PC-3 (cell line): ENCODE measurements around the gene CHI3L1. TPM values are rescaled to one million over a fixed set of nuclear protein-coding genes. Genes with fewer than 3 reads are reported as not detected.

Source experiments
- ATAC-seq: fragments of 200-7000 bp; cut with Tn5 transposase; 2 replicates; pipeline ENCODE4 v1.9.1; 2020; ENCODE audit warnings: mild to moderate bottlenecking, moderate library complexity
- BruUV-seq: library from RNA; stranded (reverse); fragments of 400-500 nt; replicated peaks from 2 replicates; lab custom pipeline; 2021; lab: Mats Ljungman, UMichigan
- CTCF ChIA-PET: fragments of 300-600 bp; sonication (Branson Sonifier 250); formaldehyde crosslinking; loops from one replicate; lab custom pipeline; 2022; ENCODE audit warnings: antibody characterized with exemption; lab: Charles Lee
- POLR2A ChIA-PET: fragments of 300-600 bp; sonication (Branson Sonifier 250); formaldehyde crosslinking; loops from one replicate; lab custom pipeline; 2022; ENCODE audit warnings: antibody characterized with exemption; ENCODE audit not compliant: unreplicated experiment; lab: Charles Lee
- DNase-seq: peaks from one replicate; pipeline ENCODE4 v3.0.0-alpha.2; 2015
- H2AFZ ChIP-seq: fragments of 300-600 bp; sonication (generic); 2 replicates; pipeline ENCODE4 v1.6.0; 2016; ENCODE audit warnings: antibody characterized with exemption, low read length
- H3F3A ChIP-seq: fragments of 300-600 bp; sonication (generic); one replicate; pipeline ENCODE4 v1.6.0; 2017; ENCODE audit warnings: antibody characterized with exemption, low read length, control low read depth, mild to moderate bottlenecking; ENCODE audit not compliant: unreplicated experiment
- H3K27ac ChIP-seq: fragments of 300-600 bp; sonication (generic); 2 replicates; pipeline ENCODE4 v1.5.1; 2016; ENCODE audit warnings: mild to moderate bottlenecking, low read length
- H3K27me3 ChIP-seq: fragments of 300-600 bp; sonication (generic); 2 replicates; pipeline ENCODE4 v1.6.1; 2016; ENCODE audit warnings: low read length, mixed read lengths
- H3K36me3 ChIP-seq: fragments of 300-600 bp; sonication (generic); 2 replicates; pipeline ENCODE4 v1.6.1; 2016; ENCODE audit warnings: low read depth, mixed run types, low read length, mixed read lengths
- H3K4me1 ChIP-seq: fragments of 300-600 bp; sonication (generic); 2 replicates; pipeline ENCODE4 v1.5.1; 2016; ENCODE audit warnings: low read length; ENCODE audit not compliant: insufficient read depth
- H3K4me2 ChIP-seq: fragments of 300-600 bp; sonication (generic); 2 replicates; pipeline ENCODE4 v1.6.0; 2016; ENCODE audit warnings: low read length
- H3K4me3 ChIP-seq: fragments of 300-600 bp; sonication (generic); 2 replicates; pipeline ENCODE4 v1.5.1; 2016; ENCODE audit warnings: mild to moderate bottlenecking, low read length, mixed read lengths
- H3K79me2 ChIP-seq: fragments of 300-600 bp; sonication (generic); 2 replicates; pipeline ENCODE4 v1.6.1; 2017; ENCODE audit warnings: low read length, mixed read lengths
- H3K9ac ChIP-seq: fragments of 300-600 bp; sonication (generic); 2 replicates; pipeline ENCODE4 v1.6.0; 2016; ENCODE audit warnings: mild to moderate bottlenecking, low read length
- H3K9me2 ChIP-seq: fragments of 300-600 bp; sonication (generic); replicated peaks from 2 replicates; pipeline ENCODE4 v1.6.1; 2016; ENCODE audit warnings: mixed run types, low read length, mixed read lengths
- H3K9me3 ChIP-seq: fragments of 300-600 bp; sonication (generic); 2 replicates; pipeline ENCODE4 v1.6.1; 2016; ENCODE audit warnings: low read length, mixed read lengths
- H4K20me1 ChIP-seq: fragments of 300-600 bp; sonication (generic); 2 replicates; pipeline ENCODE4 v1.6.1; 2016; ENCODE audit warnings: low read length, mixed read lengths
- EZH2 ChIP-seq: fragments of 300-600 bp; sonication (generic); IDR thresholded peaks from one replicate; pipeline ENCODE4 v1.6.1; 2017; ENCODE audit warnings: antibody characterized with exemption, mild to moderate bottlenecking, low read length; ENCODE audit not compliant: unreplicated experiment
- EZH2phosphoT487 ChIP-seq: fragments of 300-600 bp; sonication (generic); IDR thresholded peaks from 2 replicates; pipeline ENCODE4 v1.6.1; 2018; ENCODE audit warnings: mild to moderate bottlenecking, antibody characterized with exemption, low read length, borderline replicate concordance
- intact Hi-C: fragments of 100-400 bp; cut with micrococcal nuclease; formaldehyde crosslinking; loops from 2 replicates; pipeline ENCODE4 v1.9.0; 2023
- total RNA-seq: library from RNA; depleted of rRNA; stranded (reverse); fragments of >200 nt; gene quantifications from 2 replicates; pipeline ENCODE4 v1.2.3, GENCODE V29; 2014
- TF ChIP-seq, protein P1 (sequence below): fragments of 300-600 bp; sonication (generic); conservative IDR thresholded peaks from 2 replicates; pipeline ENCODE4 v1.5.1; 2017; ENCODE audit warnings: antibody characterized with exemption, low read depth, mild to moderate bottlenecking, low read length

CHI3L1 gene
- total RNA-seq, 1 experiment from 2014 or later = not detected

DNA sequence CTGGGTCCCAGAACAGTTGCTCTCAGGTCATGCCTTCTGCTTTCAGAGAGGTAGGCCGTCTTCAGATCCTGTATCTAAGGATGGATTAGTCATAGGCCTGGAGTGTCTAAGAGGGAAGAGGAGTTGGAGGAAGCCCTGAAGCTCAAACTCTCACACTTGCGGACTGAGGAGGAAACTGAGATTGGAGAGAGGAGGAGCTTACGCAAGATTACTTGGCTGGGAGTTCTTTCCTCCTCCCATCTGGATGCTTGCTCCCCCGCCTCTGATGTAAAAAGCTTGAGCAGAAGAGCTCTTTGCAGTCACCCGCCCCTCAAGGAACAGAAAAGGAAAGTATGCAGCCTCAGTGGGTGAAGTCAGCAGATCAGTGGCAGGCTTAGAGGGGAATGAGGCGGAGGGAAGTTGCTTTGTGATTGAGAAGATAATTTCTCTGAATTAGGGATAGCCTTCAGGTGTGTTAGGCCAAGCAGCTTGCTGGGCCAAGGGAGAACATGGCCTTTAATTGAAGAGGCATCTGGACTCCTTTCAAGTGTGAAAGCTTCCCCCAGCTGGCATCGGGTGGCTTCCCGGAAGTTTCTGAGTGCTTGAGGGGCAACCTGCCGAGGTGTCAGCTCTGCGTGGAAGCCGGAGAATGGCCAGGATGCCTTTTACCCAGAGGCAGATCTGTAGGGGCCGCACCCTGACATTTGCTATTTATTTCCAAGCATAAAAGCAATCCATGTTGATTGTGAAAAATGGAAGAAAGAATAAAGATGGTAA lies 52.4 kb downstream of the CHI3L1 start:
- Histone ChIP-seq H3K9me2 (no peaks in the 10 kb centered on the region), H2AFZ (no peak overlapping the region), H3K9me3 (no peaks in the 10 kb centered on the region), H3K79me2 (no peaks in the 10 kb centered on the region), H3K36me3 (no peaks in the 10 kb centered on the region), H3K4me2 (no peak overlapping the region), H4K20me1 (no peaks in the 10 kb centered on the region), H3K9ac (no peak overlapping the region), H3K4me1 (peaks cover 9% of the 10 kb centered on the region), H3F3A (no peaks in the 10 kb centered on the region), H3K27ac (no peak overlapping the region), H3K27me3 (peaks cover 20% of the 10 kb centered on the region), H3K4me3 (no peak overlapping the region)
- TF ChIP-seq, protein P1, sequence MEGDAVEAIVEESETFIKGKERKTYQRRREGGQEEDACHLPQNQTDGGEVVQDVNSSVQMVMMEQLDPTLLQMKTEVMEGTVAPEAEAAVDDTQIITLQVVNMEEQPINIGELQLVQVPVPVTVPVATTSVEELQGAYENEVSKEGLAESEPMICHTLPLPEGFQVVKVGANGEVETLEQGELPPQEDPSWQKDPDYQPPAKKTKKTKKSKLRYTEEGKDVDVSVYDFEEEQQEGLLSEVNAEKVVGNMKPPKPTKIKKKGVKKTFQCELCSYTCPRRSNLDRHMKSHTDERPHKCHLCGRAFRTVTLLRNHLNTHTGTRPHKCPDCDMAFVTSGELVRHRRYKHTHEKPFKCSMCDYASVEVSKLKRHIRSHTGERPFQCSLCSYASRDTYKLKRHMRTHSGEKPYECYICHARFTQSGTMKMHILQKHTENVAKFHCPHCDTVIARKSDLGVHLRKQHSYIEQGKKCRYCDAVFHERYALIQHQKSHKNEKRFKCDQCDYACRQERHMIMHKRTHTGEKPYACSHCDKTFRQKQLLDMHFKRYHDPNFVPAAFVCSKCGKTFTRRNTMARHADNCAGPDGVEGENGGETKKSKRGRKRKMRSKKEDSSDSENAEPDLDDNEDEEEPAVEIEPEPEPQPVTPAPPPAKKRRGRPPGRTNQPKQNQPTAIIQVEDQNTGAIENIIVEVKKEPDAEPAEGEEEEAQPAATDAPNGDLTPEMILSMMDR = no peak
- TF ChIP-seq EZH2 = no peak
- no peak for TF ChIP-seq EZH2phosphoT487
- intact Hi-C loops = no loop called here
- ChIA-PET CTCF (no interaction called here), POLR2A (no interaction called here)
- no TSS peak for BruUV-seq
- DNase-seq = peak; percentile 11
- ATAC-seq = no peak

DNA sequence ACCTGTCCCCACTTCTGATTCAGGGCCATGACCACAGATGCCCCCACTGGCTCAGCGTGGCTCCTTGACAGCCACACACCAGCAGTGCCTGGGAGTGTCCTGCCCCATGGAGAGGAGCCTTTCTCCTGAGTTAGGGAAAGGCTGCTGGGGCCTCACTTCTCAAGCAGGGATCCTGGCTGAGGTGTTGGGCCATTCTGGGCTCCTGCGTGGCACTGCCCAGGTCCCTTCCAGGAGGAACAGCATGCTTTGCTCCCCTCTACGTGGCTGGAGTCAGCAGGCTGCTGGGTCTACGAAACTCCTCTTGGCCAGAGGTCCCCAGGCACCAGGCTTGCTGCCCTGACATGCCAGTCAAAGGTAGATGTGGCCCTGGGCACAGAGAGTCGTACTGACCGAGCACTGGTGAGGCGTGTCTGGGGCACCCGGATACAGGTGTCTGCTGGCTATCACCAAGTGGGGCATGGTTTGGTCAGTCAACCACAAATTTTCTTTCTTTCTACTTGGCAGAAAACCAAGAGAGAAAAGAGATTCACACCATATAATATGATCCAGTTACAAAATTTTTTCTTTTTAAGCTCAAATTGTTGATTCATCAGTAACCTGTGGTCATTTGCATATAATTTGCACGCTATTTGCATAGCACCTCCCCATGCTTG lies 54.8 kb downstream of the CHI3L1 start:
- no peak overlapping the region for H3K9ac ChIP-seq
- no peaks in the 10 kb centered on the region for H3K79me2 ChIP-seq
- TF ChIP-seq, protein P1 = no peak
- TF ChIP-seq EZH2phosphoT487 (no peak), EZH2 (no peak)
- ChIA-PET CTCF (no interaction called here), POLR2A (no interaction called here)
- DNase-seq (no peak), ATAC-seq (no peak)
- H3K9me3 ChIP-seq = no peaks in the 10 kb centered on the region
- H3K4me1 ChIP-seq = peaks cover 9% of the 10 kb centered on the region
- H4K20me1 ChIP-seq = no peaks in the 10 kb centered on the region
- no peak overlapping the region for H3K4me3 ChIP-seq
- no peaks in the 10 kb centered on the region for H3K36me3 ChIP-seq
- no TSS peak for BruUV-seq
- H2AFZ ChIP-seq = no peak overlapping the region
- H3K9me2 ChIP-seq = no peaks in the 10 kb centered on the region
- H3K27me3 ChIP-seq = peaks cover 21% of the 10 kb centered on the region
- no peak overlapping the region for H3K4me2 ChIP-seq
- intact Hi-C loops = no loop called here
- no peak overlapping the region for H3K27ac ChIP-seq
- H3F3A ChIP-seq = no peaks in the 10 kb centered on the region
